GM23338 (cell line): ENCODE data around the gene HEXA. TPM values are rescaled to one million over a fixed set of nuclear protein-coding genes. Genes with fewer than 3 reads are reported as not detected.
"Not testable (repeated sequence)": the region's sequence is repeated elsewhere in the genome, so short reads cannot be mapped to it uniquely, and the experiment has no call there.

ENCODE experiments used
- ATAC-seq: fragments of 200-7000 bp; cut with Tn5 transposase; 3 replicates; pipeline ENCODE4 v1.9.1; 2020
- DNase-seq: peaks from one replicate; pipeline ENCODE4 v3.0.0-alpha.2; 2015; ENCODE audit warnings: low spot score
- H2AFZ ChIP-seq: fragments of 200-600 bp; sonication (generic); 2 replicates; pipeline ENCODE4 v1.8.0; 2016; ENCODE audit warnings: antibody characterized with exemption, mild to moderate bottlenecking, moderate library complexity
- H3F3A ChIP-seq: fragments of 200-600 bp; sonication (generic); replicated peaks from 2 replicates; pipeline ENCODE4 v1.8.0; 2017; ENCODE audit warnings: antibody characterized with exemption, mixed run types, low read depth
- H3K27ac ChIP-seq: fragments of 200-600 bp; sonication (generic); 2 replicates; pipeline ENCODE4 v1.6.1; 2016; ENCODE audit warnings: low read depth
- H3K27me3 ChIP-seq: fragments of 200-600 bp; sonication (generic); 2 replicates; pipeline ENCODE4 v1.8.0; 2016; ENCODE audit warnings: mild to moderate bottlenecking, mixed run types, moderate library complexity; ENCODE audit not compliant: insufficient read depth
- H3K36me3 ChIP-seq: fragments of 200-600 bp; sonication (generic); 2 replicates; pipeline ENCODE4 v1.8.0; 2016; ENCODE audit warnings: mild to moderate bottlenecking; ENCODE audit not compliant: insufficient read depth
- H3K4me1 ChIP-seq: fragments of 200-600 bp; sonication (generic); 2 replicates; pipeline ENCODE4 v1.8.0; 2016; ENCODE audit warnings: mild to moderate bottlenecking, moderate library complexity; ENCODE audit not compliant: insufficient read depth
- H3K4me2 ChIP-seq: fragments of 200-600 bp; sonication (generic); 2 replicates; pipeline ENCODE4 v1.7.1; 2017; ENCODE audit warnings: mixed run types
- H3K4me3 ChIP-seq: fragments of 200-600 bp; sonication (generic); 2 replicates; pipeline ENCODE4 v1.6.1; 2016; ENCODE audit warnings: mixed run types
- H3K79me2 ChIP-seq: fragments of 200-600 bp; sonication (generic); replicated peaks from 2 replicates; pipeline ENCODE4 v1.8.0; 2017; ENCODE audit warnings: mild to moderate bottlenecking; ENCODE audit not compliant: insufficient read depth
- H3K9me2 ChIP-seq: fragments of 200-600 bp; sonication (generic); 2 replicates; pipeline ENCODE4 v1.8.0; 2017; ENCODE audit not compliant: insufficient read depth
- H4K20me1 ChIP-seq: fragments of 200-600 bp; sonication (generic); replicated peaks from 2 replicates; pipeline ENCODE4 v1.8.0; 2017; ENCODE audit warnings: mild to moderate bottlenecking; ENCODE audit not compliant: insufficient read depth
- H3K27ac Mint-ChIP-seq: 2 replicates; pipeline ENCODE4 v1.8.0; 2020; ENCODE audit warnings: inconsistent platforms, mild to moderate bottlenecking, moderate library complexity, mixed read lengths
- H3K27me3 Mint-ChIP-seq: 3 replicates; pipeline ENCODE4 v1.8.0; 2022; ENCODE audit warnings: low read depth, mild to moderate bottlenecking, moderate library complexity, mixed read lengths, inconsistent platforms; ENCODE audit not compliant: insufficient read depth, poor library complexity
- H3K36me3 Mint-ChIP-seq: 3 replicates; pipeline ENCODE4 v1.8.0; 2021; ENCODE audit warnings: low read depth, mild to moderate bottlenecking, inconsistent platforms, moderate library complexity, mixed read lengths
- H3K4me1 Mint-ChIP-seq: 3 replicates; pipeline ENCODE4 v1.8.0; 2020; ENCODE audit warnings: mild to moderate bottlenecking, inconsistent platforms, mixed read lengths
- H3K4me3 Mint-ChIP-seq: 3 replicates; pipeline ENCODE4 v1.8.0; 2021; ENCODE audit warnings: moderate library complexity, mild to moderate bottlenecking, inconsistent platforms, mixed read lengths
- H3K9me3 Mint-ChIP-seq: 3 replicates; pipeline ENCODE4 v1.8.0; 2020; ENCODE audit warnings: moderate library complexity, mild to moderate bottlenecking, inconsistent platforms, mixed read lengths
- CREB1 ChIP-seq: fragments of 250-450 bp; sonication (Bioruptor Pico); IDR thresholded peaks from 2 replicates; pipeline ENCODE4 v1.5.0; 2020; ENCODE audit warnings: low read depth, mild to moderate bottlenecking, moderate library complexity
- CTCF ChIP-seq, 2 experiments: fragments of 200-600 bp in 1 of 2; sonication (generic) in 1 of 2; conservative IDR thresholded peaks; 2 replicates each; pipeline versions ENCODE4 v1.5.1 to v1.6.1; 2016 to 2017; ENCODE audit warnings: antibody characterized with exemption in 2 of 2, low read depth in 2 of 2, mild to moderate bottlenecking in 2 of 2, moderate library complexity in 1 of 2
- STAT1 ChIP-seq: IDR thresholded peaks from one replicate; pipeline ENCODE4 v1.6.1; 2016; ENCODE audit warnings: antibody characterized with exemption; ENCODE audit not compliant: unreplicated experiment
- ZNF462 ChIP-seq: fragments of 250-450 bp; sonication (Bioruptor Pico); IDR thresholded peaks from 2 replicates; pipeline ENCODE4 v1.5.0; 2020; ENCODE audit warnings: mild to moderate bottlenecking, moderate library complexity
- polyA plus RNA-seq: library from polyadenylated mRNA; unstranded; fragments of >200 nt; fragmentation: Nextera tagmentation; extraction: Ambion mirVana; gene quantifications from 2 replicates; pipeline ENCODE4 v1.2.1, GENCODE V29; 2016
- total RNA-seq: library from RNA; depleted of rRNA; stranded (reverse); fragments of >200 nt; shearing (Covaris generic); gene quantifications from 2 replicates; pipeline ENCODE4 v1.2.3, GENCODE V29; 2014

HEXA gene
- total and polyA plus RNA-seq, 2 experiments from 2014 or later, result 43.0 to 43.8 TPM

GRCh38 chr15:72397796-72398588 is 22.2 kb upstream of the HEXA start, which contains the start of gene TMEM202:
TSS of gene TMEM202 (plus strand) at chr15:72398305. CDS start at chr15:72398327, 22 bp downstream.
- Histone ChIP-seq H3K4me1 (no peaks in the 10 kb centered on the region), H3K27ac (no peak within 1 kb of the TSS), H3K27me3 (peaks cover 8% of the 10 kb centered on the region; the same call in 1 of the 2 replicates), H2AFZ (no peak within 1 kb of the TSS), H3K4me3 (no peak within 1 kb of the TSS), H3K9me2 (no peaks in the 10 kb centered on the region), H3K4me2 (no peak within 1 kb of the TSS), H3K79me2 (no peaks in the 10 kb centered on the region), H3K36me3 (no peaks in the 10 kb centered on the region), H3F3A (no peaks in the 10 kb centered on the region), H4K20me1 (no peaks in the 10 kb centered on the region)
- no peak for ATAC-seq
- Mint-ChIP-seq H3K27me3 (peaks cover 2% of the 10 kb centered on the region), H3K9me3 (peaks cover 22% of the 10 kb centered on the region), H3K36me3 (0 out of 3 replicates have a peak, but pooled peaks cover 4% of the 10 kb centered on the region), H3K4me3 (no peak within 1 kb of the TSS), H3K27ac (no peak within 1 kb of the TSS), H3K4me1 (no peaks in the 10 kb centered on the region)
- no peak for TF ChIP-seq CREB1 (CRISPR knock-in tag)
- TF ChIP-seq STAT1, result no peak
- TF ChIP-seq ZNF462 (CRISPR knock-in tag), result no peak
- no peak for TF ChIP-seq CTCF (conservative IDR thresholded peaks at IDR 0.05; ENCODE audit: low read depth in 2 of 2)
- DNase-seq, result no peak

GRCh38 chr15:72396331-72396730 is 20.5 kb upstream of the HEXA start:
- not testable (repeated sequence) for H3K27me3 Mint-ChIP-seq, H3K27me3 ChIP-seq, H3K4me3 Mint-ChIP-seq, H3K4me2 ChIP-seq, ATAC-seq, H2AFZ ChIP-seq, DNase-seq, H3K36me3 ChIP-seq, H3K4me1 ChIP-seq, H3F3A ChIP-seq, H4K20me1 ChIP-seq, H3K27ac Mint-ChIP-seq, H3K27ac ChIP-seq, H3K9me2 ChIP-seq, H3K4me3 ChIP-seq, H3K4me1 Mint-ChIP-seq, H3K36me3 Mint-ChIP-seq, H3K79me2 ChIP-seq
- peaks cover 22% of the 10 kb centered on the region for H3K9me3 Mint-ChIP-seq
